Activated CD8-positive, alpha-beta memory T cell treated with anti-CD3 and anti-CD28 coated beads for 48 hours (primary cell): ENCODE measurements around the gene FAM200B.
"Not testable (repeated sequence)": the region's sequence is repeated elsewhere in the genome, so short reads cannot be mapped to it uniquely, and the experiment has no call there.

Experiments
- DNase-seq, 3 experiments: peaks; one replicate each; pipeline ENCODE4 v3.0.0-alpha.2; 2020; ENCODE audit warnings: low read depth in 2 of 3, low spot score in 2 of 3

FAM200B gene

GRCh38 chr4:15733061-15733460, 51.4 kb downstream of the FAM200B start:
- DNase-seq = not testable (repeated sequence)

DNA sequence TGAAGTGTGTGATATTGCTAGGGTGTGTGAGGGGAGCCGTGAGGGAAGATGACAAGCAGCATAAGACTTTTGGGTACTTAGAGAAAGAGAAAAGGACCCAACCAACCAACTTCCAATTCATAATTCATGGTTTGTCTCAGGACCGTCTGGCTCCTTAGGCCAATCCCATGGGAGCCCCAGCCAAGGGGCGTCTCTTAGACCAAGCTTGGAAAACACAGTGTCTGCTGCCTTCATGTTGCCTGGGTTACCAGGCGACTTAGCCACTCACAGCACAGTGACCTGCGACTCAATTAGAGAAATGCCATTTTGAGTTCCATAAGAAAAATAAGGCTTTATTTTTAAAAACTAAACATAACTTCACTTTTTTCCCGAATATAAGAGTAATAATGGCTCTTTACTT, 53.9 kb downstream of the FAM200B start:
- DNase-seq = no peak

GRCh38 chr4:15736514-15737050, 55.0 kb downstream of the FAM200B start:
- DNase-seq = no peak

GRCh38 chr4:15737255-15737654, 55.6 kb downstream of the FAM200B start:
- no peak for DNase-seq

GRCh38 chr4:15738877-15739276, 57.2 kb downstream of the FAM200B start:
- DNase-seq = no peak
